Mammary epithelial cell (primary cell): ENCODE results near the gene SEC63.

ENCODE experiments used
- CTCF ChIP-seq, 2 donors: IDR thresholded peaks in 1 of 2; conservative IDR thresholded peaks in 1 of 2; 2 replicates each; pipeline ENCODE4 v1.5.1; 2011 to 2012; ENCODE audit warnings: inconsistent platforms in 2 of 2, low read length in 2 of 2, mild to moderate bottlenecking in 2 of 2, control low read depth in 1 of 2, low read depth in 1 of 2; ENCODE audit not compliant: insufficient read depth in 1 of 2; ENCODE audit errors: extremely low read depth in 1 of 2
- EZH2 ChIP-seq: IDR thresholded peaks from 2 replicates; pipeline ENCODE4 v1.6.1; 2012; ENCODE audit warnings: low read length, inconsistent platforms, borderline replicate concordance

- TF ChIP-seq CTCF (conservative IDR thresholded peaks at IDR 0.05 in 1 of 2, IDR thresholded peaks at IDR 0.05 in 1 of 2; ENCODE audit: extremely low read depth in 1 of 2, insufficient read depth in 1 of 2, low read depth in 1 of 2, low read length in 2 of 2): no peak
- no peak for TF ChIP-seq EZH2
Observed at GRCh38 chr6:107843400-107843799, 114.6 kb downstream of the SEC63 start.
